ENCODE measurements around the gene SSTR3. TPM values are rescaled to one million over a fixed set of nuclear protein-coding genes. Genes with fewer than 3 reads are reported as not detected.
"Not testable (repeated sequence)": the region's sequence is repeated elsewhere in the genome, so short reads cannot be mapped to it uniquely, and the experiment has no call there.

The SSTR3 gene
- total RNA-seq, 1 donor from 2014 or later, result not detected

GRCh38 chr22:37254867-37255233 lies 42.6 kb upstream of the SSTR3 start:
- Histone ChIP-seq H3K4me3 (ENCODE audit: insufficient read depth, low read depth, low read length) (no peak overlapping the region), H2AFZ (ENCODE audit: low read depth, low read length) (no peak overlapping the region), H3K36me3 (ENCODE audit: insufficient read depth, low read length) (no peaks in the 10 kb centered on the region), H3K27me3 (ENCODE audit: insufficient read depth, low read length) (no peaks in the 10 kb centered on the region), H4K20me1 (ENCODE audit: insufficient read depth, low read length) (no peaks in the 10 kb centered on the region), H3K4me2 (ENCODE audit: low read length) (peak overlapping the region; percentile 34), H3K9ac (ENCODE audit: low read length) (no peak overlapping the region), H3K79me2 (ENCODE audit: insufficient read depth, low read length) (no peaks in the 10 kb centered on the region), H3K4me1 (ENCODE audit: insufficient read depth, low read length) (peaks cover 25% of the 10 kb centered on the region), H3K9me3 (ENCODE audit: insufficient read depth, low read depth, low read length) (no peaks in the 10 kb centered on the region), H3K27ac (ENCODE audit: low read depth, low read length) (peak overlapping the region; percentile 11)
- no peaks in the 10 kb centered on the region for H3K9me3 Mint-ChIP-seq (ENCODE audit: unreplicated experiment)
- no peaks in the 10 kb centered on the region for H3K36me3 Mint-ChIP-seq (ENCODE audit: low read depth, unreplicated experiment)
- H3K4me1 Mint-ChIP-seq (ENCODE audit: low read depth, unreplicated experiment), result peaks cover 6% of the 10 kb centered on the region
- H3K27ac Mint-ChIP-seq (ENCODE audit: unreplicated experiment), result peak overlapping the region; percentile 44
- FAIRE-seq (peak; percentile 23), DNase-seq (ENCODE audit: low read depth) (peak; percentile 74)
- no peak for TF ChIP-seq CTCF (IDR thresholded peaks at IDR 0.05; ENCODE audit: insufficient read depth, low read depth, low read length)
- no peak for TF ChIP-seq EZH2 (IDR thresholded peaks at IDR 0.05; ENCODE audit: insufficient read depth, low read length)
- H3K27me3 Mint-ChIP-seq (ENCODE audit: low read depth, unreplicated experiment), result peaks cover 22% of the 10 kb centered on the region
- H3K4me3 Mint-ChIP-seq (ENCODE audit: unreplicated experiment), result no peak overlapping the region

- Histone ChIP-seq H3K9ac (ENCODE audit: low read length) (no peak overlapping the region), H2AFZ (ENCODE audit: low read depth, low read length) (no peak overlapping the region), H3K79me2 (ENCODE audit: insufficient read depth, low read length) (no peaks in the 10 kb centered on the region), H3K27me3 (ENCODE audit: insufficient read depth, low read length) (no peaks in the 10 kb centered on the region), H3K36me3 (ENCODE audit: insufficient read depth, low read length) (no peaks in the 10 kb centered on the region), H3K9me3 (ENCODE audit: insufficient read depth, low read depth, low read length) (no peaks in the 10 kb centered on the region), H3K27ac (ENCODE audit: low read depth, low read length) (peak overlapping the region; percentile 11), H4K20me1 (ENCODE audit: insufficient read depth, low read length) (no peaks in the 10 kb centered on the region), H3K4me2 (ENCODE audit: low read length) (peak overlapping the region; percentile 34), H3K4me3 (ENCODE audit: insufficient read depth, low read depth, low read length) (no peak overlapping the region), H3K4me1 (ENCODE audit: insufficient read depth, low read length) (peaks cover 25% of the 10 kb centered on the region)
- Mint-ChIP-seq H3K36me3 (ENCODE audit: low read depth, unreplicated experiment) (no peaks in the 10 kb centered on the region), H3K9me3 (ENCODE audit: unreplicated experiment) (no peaks in the 10 kb centered on the region), H3K4me3 (ENCODE audit: unreplicated experiment) (no peak overlapping the region), H3K27ac (ENCODE audit: unreplicated experiment) (peak overlapping the region; percentile 44), H3K27me3 (ENCODE audit: low read depth, unreplicated experiment) (peaks cover 17% of the 10 kb centered on the region), H3K4me1 (ENCODE audit: low read depth, unreplicated experiment) (peaks cover 6% of the 10 kb centered on the region)
- FAIRE-seq (no peak), DNase-seq (ENCODE audit: low read depth) (peak; percentile 75)
- TF ChIP-seq CTCF (IDR thresholded peaks at IDR 0.05; ENCODE audit: insufficient read depth, low read depth, low read length), result no peak
- TF ChIP-seq EZH2 (IDR thresholded peaks at IDR 0.05; ENCODE audit: insufficient read depth, low read length), result no peak
Measured at GRCh38 chr22:37254209-37254866, 42.1 kb upstream of the SSTR3 start.

GRCh38 chr22:37253126-37253660 lies 40.9 kb upstream of the SSTR3 start:
- Histone ChIP-seq H3K9ac (ENCODE audit: low read length) (no peak overlapping the region), H3K4me3 (ENCODE audit: insufficient read depth, low read depth, low read length) (no peak overlapping the region), H3K27me3 (ENCODE audit: insufficient read depth, low read length) (no peaks in the 10 kb centered on the region), H3K27ac (ENCODE audit: low read depth, low read length) (no peak overlapping the region), H3K9me3 (ENCODE audit: insufficient read depth, low read depth, low read length) (no peaks in the 10 kb centered on the region), H3K79me2 (ENCODE audit: insufficient read depth, low read length) (no peaks in the 10 kb centered on the region), H4K20me1 (ENCODE audit: insufficient read depth, low read length) (no peaks in the 10 kb centered on the region), H3K4me2 (ENCODE audit: low read length) (peak overlapping the region; percentile 7), H3K36me3 (ENCODE audit: insufficient read depth, low read length) (no peaks in the 10 kb centered on the region), H2AFZ (ENCODE audit: low read depth, low read length) (peak overlapping the region; percentile 9), H3K4me1 (ENCODE audit: insufficient read depth, low read length) (peaks cover 25% of the 10 kb centered on the region)
- H3K36me3 Mint-ChIP-seq (ENCODE audit: low read depth, unreplicated experiment), result no peaks in the 10 kb centered on the region
- no peak overlapping the region for H3K4me3 Mint-ChIP-seq (ENCODE audit: unreplicated experiment)
- no peak overlapping the region for H3K27ac Mint-ChIP-seq (ENCODE audit: unreplicated experiment)
- TF ChIP-seq CTCF (IDR thresholded peaks at IDR 0.05; ENCODE audit: insufficient read depth, low read depth, low read length) (peak; percentile 32), EZH2 (IDR thresholded peaks at IDR 0.05; ENCODE audit: insufficient read depth, low read length) (no peak)
- FAIRE-seq (no peak), DNase-seq (ENCODE audit: low read depth) (no peak)
- H3K4me1 Mint-ChIP-seq (ENCODE audit: low read depth, unreplicated experiment), result peaks cover 6% of the 10 kb centered on the region
- H3K9me3 Mint-ChIP-seq (ENCODE audit: unreplicated experiment), result no peaks in the 10 kb centered on the region
- H3K27me3 Mint-ChIP-seq (ENCODE audit: low read depth, unreplicated experiment), result peaks cover 17% of the 10 kb centered on the region

- not testable (repeated sequence) for H3K4me1 Mint-ChIP-seq (ENCODE audit: low read depth, unreplicated experiment); H3K9me3 Mint-ChIP-seq (ENCODE audit: unreplicated experiment); H3K4me2 ChIP-seq (ENCODE audit: low read length); H3K36me3 ChIP-seq (ENCODE audit: insufficient read depth, low read length); H3K4me3 ChIP-seq (ENCODE audit: insufficient read depth, low read depth, low read length); H3K4me3 Mint-ChIP-seq (ENCODE audit: unreplicated experiment); H3K36me3 Mint-ChIP-seq (ENCODE audit: low read depth, unreplicated experiment); DNase-seq (ENCODE audit: low read depth); H4K20me1 ChIP-seq (ENCODE audit: insufficient read depth, low read length); H3K79me2 ChIP-seq (ENCODE audit: insufficient read depth, low read length); H3K9ac ChIP-seq (ENCODE audit: low read length); H3K9me3 ChIP-seq (ENCODE audit: insufficient read depth, low read depth, low read length); H3K27ac Mint-ChIP-seq (ENCODE audit: unreplicated experiment); FAIRE-seq; H2AFZ ChIP-seq (ENCODE audit: low read depth, low read length); H3K27ac ChIP-seq (ENCODE audit: low read depth, low read length); H3K27me3 ChIP-seq (ENCODE audit: insufficient read depth, low read length)
- peaks cover 18% of the 10 kb centered on the region for H3K27me3 Mint-ChIP-seq (ENCODE audit: low read depth, unreplicated experiment)
- H3K4me1 ChIP-seq (ENCODE audit: insufficient read depth, low read length), result peaks cover 25% of the 10 kb centered on the region
Measured at GRCh38 chr22:37251836-37252235, 39.6 kb upstream of the SSTR3 start.
